NCI-H2227 (cell line): ENCODE measurements around the gene MYB.
A peak's percentile ranks its signal among the peaks of the same experiment; 100 is the strongest.
"Not testable (repeated sequence)": the region's sequence is repeated elsewhere in the genome, so short reads cannot be mapped to it uniquely, and the experiment has no call there.

ENCODE experiments used
- DNase-seq: peaks from one replicate; lab custom pipeline; 2025; ENCODE audit not compliant: unreplicated experiment; lab: John Stamatoyannopoulos, UW

Gene MYB

GRCh38 chr6:135163440-135163738 lies 17.7 kb upstream of the MYB start:
- DNase-seq = no peak

GRCh38 chr6:135164387-135164786 lies 16.7 kb upstream of the MYB start:
- DNase-seq = not testable (repeated sequence)

- no peak for DNase-seq
Measured at GRCh38 chr6:135165031-135165430, 16.1 kb upstream of the MYB start.

GRCh38 chr6:135166515-135166914 lies 14.6 kb upstream of the MYB start:
- DNase-seq = no peak

GRCh38 chr6:135167617-135168016 lies 13.5 kb upstream of the MYB start:
- DNase-seq = no peak

- DNase-seq = no peak
Measured at GRCh38 chr6:135168766-135169165, 12.3 kb upstream of the MYB start.

- DNase-seq = no peak
Measured at GRCh38 chr6:135170238-135170637, 10.9 kb upstream of the MYB start.

- no peak for DNase-seq
Measured at GRCh38 chr6:135170849-135171248, 10.3 kb upstream of the MYB start.

- no peak for DNase-seq
Measured at GRCh38 chr6:135173242-135173988, 7.7 kb upstream of the MYB start.

- DNase-seq = no peak
Measured at GRCh38 chr6:135173989-135174484, 7.1 kb upstream of the MYB start.

GRCh38 chr6:135176058-135176457 lies 5.0 kb upstream of the MYB start:
- DNase-seq = no peak

GRCh38 chr6:135176464-135176863 lies 4.6 kb upstream of the MYB start:
- DNase-seq = no peak

GRCh38 chr6:135179372-135179771 lies 1.7 kb upstream of the MYB start:
- DNase-seq = no peak

GRCh38 chr6:135179920-135180541 lies 1.1 kb upstream of the MYB start:
- DNase-seq = no peak

GRCh38 chr6:135181333-135182070 lies 394 bp downstream of the MYB start:
- DNase-seq = peak; percentile 26

- no peak for DNase-seq
Measured at GRCh38 chr6:135182071-135183001, 1.2 kb downstream of the MYB start.

- DNase-seq = peak; percentile 11
Measured at GRCh38 chr6:135183002-135183531, 2.0 kb downstream of the MYB start.

GRCh38 chr6:135183532-135184440 lies 2.7 kb downstream of the MYB start:
- peak; percentile 68 for DNase-seq

GRCh38 chr6:135185483-135185882 lies 4.4 kb downstream of the MYB start:
- DNase-seq = no peak

- DNase-seq = no peak
Measured at GRCh38 chr6:135186255-135186654, 5.1 kb downstream of the MYB start.
